GM23338 (cell line): ENCODE results near the gene SLIT2.

Experiments
- CREB1 ChIP-seq: fragments of 250-450 bp; sonication (Bioruptor Pico); IDR thresholded peaks from 2 replicates; pipeline ENCODE4 v1.5.0; 2020; ENCODE audit warnings: low read depth, mild to moderate bottlenecking, moderate library complexity
- CTCF ChIP-seq, 2 experiments: fragments of 200-600 bp in 1 of 2; sonication (generic) in 1 of 2; conservative IDR thresholded peaks; 2 replicates each; pipeline versions ENCODE4 v1.5.1 to v1.6.1; 2016 to 2017; ENCODE audit warnings: antibody characterized with exemption in 2 of 2, low read depth in 2 of 2, mild to moderate bottlenecking in 2 of 2, moderate library complexity in 1 of 2
- EZH2 ChIP-seq: fragments of 200-600 bp; sonication (generic); IDR thresholded peaks from one replicate; pipeline ENCODE4 v1.8.0; 2017; ENCODE audit warnings: antibody characterized with exemption, mild to moderate bottlenecking, low read depth; ENCODE audit not compliant: unreplicated experiment
- EZH2phosphoT487 ChIP-seq: fragments of 200-600 bp; sonication (generic); IDR thresholded peaks from one replicate; pipeline ENCODE4 v1.8.1; 2018; ENCODE audit warnings: antibody characterized with exemption; ENCODE audit not compliant: unreplicated experiment
- JUNB ChIP-seq: IDR thresholded peaks from one replicate; pipeline ENCODE4 v1.6.1; 2016; ENCODE audit warnings: antibody characterized with exemption; ENCODE audit not compliant: unreplicated experiment
- POLR2AphosphoS5 ChIP-seq: IDR thresholded peaks from 2 replicates; pipeline ENCODE4 v1.6.1; 2016; ENCODE audit warnings: antibody characterized with exemption, low read depth
- REST ChIP-seq: IDR thresholded peaks from one replicate; pipeline ENCODE4 v1.6.1; 2018; ENCODE audit warnings: antibody characterized with exemption; ENCODE audit not compliant: unreplicated experiment
- ZNF114 ChIP-seq: fragments of 250-450 bp; sonication (Bioruptor Pico); IDR thresholded peaks from 2 replicates; pipeline ENCODE4 v1.5.0; 2020; ENCODE audit warnings: mild to moderate bottlenecking, moderate library complexity
- TF ChIP-seq, protein P1 (sequence below): IDR thresholded peaks from 2 replicates; pipeline ENCODE4 v1.6.1; 2016; ENCODE audit warnings: antibody characterized with exemption
- TF ChIP-seq, protein P2 (sequence below): fragments of 250-450 bp; sonication (Bioruptor Pico); IDR thresholded peaks from 2 replicates; pipeline ENCODE4 v1.5.0; 2020; ENCODE audit warnings: mild to moderate bottlenecking, moderate library complexity

GRCh38 chr4:20266215-20267082 lies 14.7 kb downstream of the SLIT2 start:
- TF ChIP-seq CTCF (conservative IDR thresholded peaks at IDR 0.05; ENCODE audit: low read depth in 2 of 2) (no peak), EZH2 (no peak), POLR2AphosphoS5 (no peak), REST (no peak), EZH2phosphoT487 (no peak), CREB1 (no peak), JUNB (no peak), ZNF114 (CRISPR knock-in tag) (no peak)
- TF ChIP-seq, protein P1, sequence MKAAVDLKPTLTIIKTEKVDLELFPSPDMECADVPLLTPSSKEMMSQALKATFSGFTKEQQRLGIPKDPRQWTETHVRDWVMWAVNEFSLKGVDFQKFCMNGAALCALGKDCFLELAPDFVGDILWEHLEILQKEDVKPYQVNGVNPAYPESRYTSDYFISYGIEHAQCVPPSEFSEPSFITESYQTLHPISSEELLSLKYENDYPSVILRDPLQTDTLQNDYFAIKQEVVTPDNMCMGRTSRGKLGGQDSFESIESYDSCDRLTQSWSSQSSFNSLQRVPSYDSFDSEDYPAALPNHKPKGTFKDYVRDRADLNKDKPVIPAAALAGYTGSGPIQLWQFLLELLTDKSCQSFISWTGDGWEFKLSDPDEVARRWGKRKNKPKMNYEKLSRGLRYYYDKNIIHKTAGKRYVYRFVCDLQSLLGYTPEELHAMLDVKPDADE = no peak
- TF ChIP-seq, protein P2, sequence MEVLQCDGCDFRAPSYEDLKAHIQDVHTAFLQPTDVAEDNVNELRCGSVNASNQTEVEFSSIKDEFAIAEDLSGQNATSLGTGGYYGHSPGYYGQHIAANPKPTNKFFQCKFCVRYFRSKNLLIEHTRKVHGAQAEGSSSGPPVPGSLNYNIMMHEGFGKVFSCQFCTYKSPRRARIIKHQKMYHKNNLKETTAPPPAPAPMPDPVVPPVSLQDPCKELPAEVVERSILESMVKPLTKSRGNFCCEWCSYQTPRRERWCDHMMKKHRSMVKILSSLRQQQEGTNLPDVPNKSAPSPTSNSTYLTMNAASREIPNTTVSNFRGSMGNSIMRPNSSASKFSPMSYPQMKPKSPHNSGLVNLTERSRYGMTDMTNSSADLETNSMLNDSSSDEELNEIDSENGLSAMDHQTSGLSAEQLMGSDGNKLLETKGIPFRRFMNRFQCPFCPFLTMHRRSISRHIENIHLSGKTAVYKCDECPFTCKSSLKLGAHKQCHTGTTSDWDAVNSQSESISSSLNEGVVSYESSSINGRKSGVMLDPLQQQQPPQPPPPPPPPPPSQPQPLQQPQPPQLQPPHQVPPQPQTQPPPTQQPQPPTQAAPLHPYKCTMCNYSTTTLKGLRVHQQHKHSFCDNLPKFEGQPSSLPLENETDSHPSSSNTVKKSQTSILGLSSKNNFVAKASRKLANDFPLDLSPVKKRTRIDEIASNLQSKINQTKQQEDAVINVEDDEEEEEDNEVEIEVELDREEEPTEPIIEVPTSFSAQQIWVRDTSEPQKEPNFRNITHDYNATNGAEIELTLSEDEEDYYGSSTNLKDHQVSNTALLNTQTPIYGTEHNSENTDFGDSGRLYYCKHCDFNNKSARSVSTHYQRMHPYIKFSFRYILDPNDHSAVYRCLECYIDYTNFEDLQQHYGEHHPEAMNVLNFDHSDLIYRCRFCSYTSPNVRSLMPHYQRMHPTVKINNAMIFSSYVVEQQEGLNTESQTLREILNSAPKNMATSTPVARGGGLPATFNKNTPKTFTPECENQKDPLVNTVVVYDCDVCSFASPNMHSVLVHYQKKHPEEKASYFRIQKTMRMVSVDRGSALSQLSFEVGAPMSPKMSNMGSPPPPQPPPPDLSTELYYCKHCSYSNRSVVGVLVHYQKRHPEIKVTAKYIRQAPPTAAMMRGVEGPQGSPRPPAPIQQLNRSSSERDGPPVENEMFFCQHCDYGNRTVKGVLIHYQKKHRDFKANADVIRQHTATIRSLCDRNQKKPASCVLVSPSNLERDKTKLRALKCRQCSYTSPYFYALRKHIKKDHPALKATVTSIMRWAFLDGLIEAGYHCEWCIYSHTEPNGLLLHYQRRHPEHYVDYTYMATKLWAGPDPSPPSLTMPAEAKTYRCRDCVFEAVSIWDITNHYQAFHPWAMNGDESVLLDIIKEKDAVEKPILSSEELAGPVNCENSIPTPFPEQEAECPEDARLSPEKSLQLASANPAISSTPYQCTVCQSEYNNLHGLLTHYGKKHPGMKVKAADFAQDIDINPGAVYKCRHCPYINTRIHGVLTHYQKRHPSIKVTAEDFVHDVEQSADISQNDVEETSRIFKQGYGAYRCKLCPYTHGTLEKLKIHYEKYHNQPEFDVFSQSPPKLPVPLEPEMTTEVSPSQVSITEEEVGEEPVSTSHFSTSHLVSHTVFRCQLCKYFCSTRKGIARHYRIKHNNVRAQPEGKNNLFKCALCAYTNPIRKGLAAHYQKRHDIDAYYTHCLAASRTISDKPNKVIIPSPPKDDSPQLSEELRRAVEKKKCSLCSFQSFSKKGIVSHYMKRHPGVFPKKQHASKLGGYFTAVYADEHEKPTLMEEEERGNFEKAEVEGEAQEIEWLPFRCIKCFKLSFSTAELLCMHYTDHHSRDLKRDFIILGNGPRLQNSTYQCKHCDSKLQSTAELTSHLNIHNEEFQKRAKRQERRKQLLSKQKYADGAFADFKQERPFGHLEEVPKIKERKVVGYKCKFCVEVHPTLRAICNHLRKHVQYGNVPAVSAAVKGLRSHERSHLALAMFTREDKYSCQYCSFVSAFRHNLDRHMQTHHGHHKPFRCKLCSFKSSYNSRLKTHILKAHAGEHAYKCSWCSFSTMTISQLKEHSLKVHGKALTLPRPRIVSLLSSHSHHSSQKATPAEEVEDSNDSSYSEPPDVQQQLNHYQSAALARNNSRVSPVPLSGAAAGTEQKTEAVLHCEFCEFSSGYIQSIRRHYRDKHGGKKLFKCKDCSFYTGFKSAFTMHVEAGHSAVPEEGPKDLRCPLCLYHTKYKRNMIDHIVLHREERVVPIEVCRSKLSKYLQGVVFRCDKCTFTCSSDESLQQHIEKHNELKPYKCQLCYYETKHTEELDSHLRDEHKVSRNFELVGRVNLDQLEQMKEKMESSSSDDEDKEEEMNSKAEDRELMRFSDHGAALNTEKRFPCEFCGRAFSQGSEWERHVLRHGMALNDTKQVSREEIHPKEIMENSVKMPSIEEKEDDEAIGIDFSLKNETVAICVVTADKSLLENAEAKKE (CRISPR knock-in tag) = no peak
